HG03342 (cell line): ENCODE data around the gene ARHGAP25.

Experiments
- ATAC-seq: cut with Tn5 transposase; IDR thresholded peaks from one replicate; pipeline ENCODE4 v1.9.1; 2021; ENCODE audit warnings: mild to moderate bottlenecking, moderate library complexity; ENCODE audit not compliant: unreplicated experiment

ARHGAP25 gene

DNA sequence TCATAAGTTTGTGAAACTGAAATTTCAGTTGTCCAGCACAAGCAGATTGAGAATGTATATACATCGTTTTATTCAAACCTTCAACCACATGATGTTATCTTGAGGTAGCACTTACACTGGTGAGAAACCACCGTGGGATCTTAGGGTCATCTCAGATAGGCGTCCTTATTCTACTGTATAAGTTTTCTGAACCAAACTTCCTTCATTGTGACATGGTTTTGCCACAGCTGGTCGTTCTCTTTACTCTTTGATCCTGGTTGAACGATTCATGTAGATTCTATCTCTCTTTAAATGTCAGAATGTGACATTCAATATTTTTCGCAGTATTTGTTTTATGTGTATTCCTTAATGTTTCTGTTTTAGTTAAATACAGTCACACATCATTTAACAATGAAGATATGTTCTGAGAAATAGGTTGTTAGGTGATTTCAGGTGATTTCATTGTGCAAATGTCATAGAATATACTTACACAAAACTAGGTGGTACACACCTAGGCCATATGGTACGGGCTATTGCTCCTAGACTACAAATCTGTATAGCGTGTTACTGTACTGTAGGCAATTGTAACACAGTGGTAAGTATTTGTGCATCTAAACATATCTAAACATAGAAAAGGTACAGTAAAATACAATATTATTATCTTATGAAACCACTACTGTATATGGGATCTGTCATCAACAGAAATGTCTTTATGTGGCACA is 17.9 kb upstream of the ARHGAP25 start:
- no peak for ATAC-seq

DNA sequence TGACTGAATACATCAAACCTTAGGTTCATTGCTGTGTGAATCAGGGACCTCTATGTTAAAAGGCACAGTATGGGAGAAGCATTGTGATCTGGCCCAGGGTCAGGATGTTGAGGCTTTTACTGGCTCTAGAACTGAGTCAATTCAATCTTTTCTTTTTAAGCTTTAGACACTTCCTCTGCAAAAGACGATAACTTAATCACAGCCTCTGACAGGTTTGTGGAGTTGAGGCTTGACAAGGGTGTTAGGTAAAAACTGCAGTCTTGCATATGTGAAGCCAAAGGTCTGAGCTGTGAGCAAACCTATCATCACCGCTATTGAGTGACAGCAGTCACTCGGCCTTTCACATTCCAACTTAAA is 17.3 kb upstream of the ARHGAP25 start:
- ATAC-seq, result no peak

DNA sequence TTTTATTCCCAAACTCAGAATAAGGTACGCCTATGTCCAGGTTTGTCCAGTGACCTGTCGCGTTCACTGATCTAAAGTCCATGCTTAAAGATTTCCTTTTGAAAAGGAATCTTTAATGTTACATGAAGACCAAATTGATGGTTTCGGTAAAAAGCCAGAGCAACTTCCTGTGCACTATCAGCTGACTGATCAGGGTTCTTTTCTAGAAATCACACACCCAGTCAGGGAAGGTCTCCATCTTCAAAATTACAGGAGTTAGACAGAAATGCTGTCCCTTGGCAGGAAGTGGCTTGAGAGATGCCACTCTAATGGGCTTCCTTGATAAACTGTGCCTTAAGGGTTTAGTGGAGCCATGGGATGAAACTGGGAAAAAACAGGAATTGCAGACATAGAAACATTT is 14.7 kb upstream of the ARHGAP25 start:
- no peak for ATAC-seq

DNA sequence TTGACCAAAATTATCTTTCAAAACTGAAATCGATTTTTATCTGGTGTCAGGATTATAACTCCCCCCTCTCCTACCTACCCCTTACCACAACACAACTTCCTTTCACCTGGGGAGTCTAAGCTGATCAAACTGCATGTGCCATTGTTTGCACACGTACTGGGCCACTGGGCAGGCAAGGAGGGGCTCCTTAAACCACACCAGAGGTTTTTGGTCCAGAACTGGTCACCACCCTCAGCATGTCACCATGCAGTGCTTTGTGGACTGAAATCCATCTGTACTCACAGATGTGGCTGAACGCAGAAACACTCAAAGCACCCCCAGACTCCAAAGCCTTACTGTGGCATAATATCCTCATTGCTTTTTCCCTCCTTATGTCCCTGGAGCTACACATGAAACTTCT is 13.9 kb upstream of the ARHGAP25 start:
- no peak for ATAC-seq

DNA sequence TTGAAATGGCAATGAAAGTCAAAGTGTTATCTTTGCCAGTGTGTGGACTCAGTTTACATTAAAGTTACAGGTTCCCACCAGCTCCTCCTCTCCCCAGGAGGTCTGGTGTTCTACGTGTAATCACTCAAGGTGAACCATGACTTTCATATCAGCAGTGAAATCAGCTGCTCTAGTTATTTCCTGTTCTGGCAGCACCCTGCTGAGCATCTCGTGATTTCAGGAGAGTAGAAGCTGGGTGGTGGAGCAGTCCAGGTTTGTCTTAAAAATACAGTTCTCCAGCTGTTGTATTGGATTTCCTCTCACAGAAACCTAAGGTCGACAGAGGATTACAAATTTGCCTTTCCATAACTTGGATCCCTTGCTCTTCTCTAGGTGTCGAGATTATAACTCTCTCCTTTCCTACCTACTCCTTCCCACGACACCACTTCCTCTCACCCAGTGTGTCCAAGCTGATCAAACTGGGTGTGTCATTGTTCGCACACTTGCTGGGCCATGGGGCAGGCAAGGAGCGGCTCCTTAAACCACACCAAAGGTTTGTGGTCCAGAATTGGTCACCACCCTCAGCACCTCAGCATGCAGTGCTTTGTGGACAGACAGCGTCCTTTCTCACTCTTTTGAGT is 13.0 kb upstream of the ARHGAP25 start:
- peak; percentile 72 for ATAC-seq

DNA sequence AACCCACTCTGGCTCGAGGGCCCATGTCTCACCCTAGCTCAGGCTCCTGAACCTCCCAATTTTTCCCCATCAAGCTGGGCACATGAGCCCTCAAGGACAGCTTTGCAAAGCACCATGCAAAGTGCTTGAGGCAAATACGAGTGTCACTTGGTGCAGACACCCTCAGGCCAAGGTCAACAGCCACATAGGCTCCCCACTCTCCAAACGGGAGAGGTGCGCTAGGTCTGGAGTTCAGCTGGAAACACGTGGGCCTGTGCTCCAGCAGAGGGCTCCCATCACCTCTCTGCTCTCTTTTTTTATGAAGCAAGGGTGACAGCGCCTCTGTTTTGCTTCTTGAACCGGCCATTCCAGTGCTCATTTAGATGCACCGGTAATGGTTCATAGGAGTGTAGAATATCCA is 11.9 kb upstream of the ARHGAP25 start:
- no peak for ATAC-seq

DNA sequence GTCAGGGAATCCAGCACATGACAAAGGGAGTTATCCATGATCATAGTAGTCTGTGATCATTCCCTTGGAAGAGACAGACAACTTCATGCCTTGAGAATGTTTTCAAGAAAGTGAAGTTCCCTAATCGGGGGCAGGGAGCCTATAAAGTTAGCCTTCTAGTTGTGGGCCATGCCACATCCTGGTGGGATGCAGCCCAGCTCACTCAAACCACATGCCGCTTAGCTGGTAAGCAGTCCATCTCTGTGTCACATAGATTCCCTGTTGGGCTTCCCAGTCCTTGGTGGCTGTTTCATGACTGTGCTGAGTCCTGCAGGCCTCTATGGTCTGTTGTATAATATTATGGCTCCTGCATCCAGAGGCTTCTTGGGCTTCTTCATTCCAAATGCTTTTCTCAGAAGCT is 11.4 kb upstream of the ARHGAP25 start:
- no peak for ATAC-seq

DNA sequence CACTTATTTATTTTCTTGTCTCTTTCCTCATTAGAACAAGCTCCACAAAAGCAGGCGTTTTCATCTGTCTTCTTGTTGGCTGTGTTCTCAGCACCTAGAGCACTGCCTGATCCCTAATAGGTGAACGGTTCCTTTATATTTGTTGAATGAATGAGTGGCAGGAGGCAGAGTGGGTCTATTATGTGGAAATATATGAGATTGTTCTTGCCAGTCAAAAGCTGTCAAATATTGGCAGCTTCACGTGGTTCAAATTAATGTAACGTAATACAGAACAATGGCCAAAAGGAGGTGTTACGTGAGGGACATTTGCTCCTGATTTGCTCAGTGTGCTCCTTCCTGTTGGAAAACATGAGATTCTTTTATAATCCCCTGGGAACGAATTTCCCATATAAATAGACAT is 8.5 kb upstream of the ARHGAP25 start:
- no peak for ATAC-seq

DNA sequence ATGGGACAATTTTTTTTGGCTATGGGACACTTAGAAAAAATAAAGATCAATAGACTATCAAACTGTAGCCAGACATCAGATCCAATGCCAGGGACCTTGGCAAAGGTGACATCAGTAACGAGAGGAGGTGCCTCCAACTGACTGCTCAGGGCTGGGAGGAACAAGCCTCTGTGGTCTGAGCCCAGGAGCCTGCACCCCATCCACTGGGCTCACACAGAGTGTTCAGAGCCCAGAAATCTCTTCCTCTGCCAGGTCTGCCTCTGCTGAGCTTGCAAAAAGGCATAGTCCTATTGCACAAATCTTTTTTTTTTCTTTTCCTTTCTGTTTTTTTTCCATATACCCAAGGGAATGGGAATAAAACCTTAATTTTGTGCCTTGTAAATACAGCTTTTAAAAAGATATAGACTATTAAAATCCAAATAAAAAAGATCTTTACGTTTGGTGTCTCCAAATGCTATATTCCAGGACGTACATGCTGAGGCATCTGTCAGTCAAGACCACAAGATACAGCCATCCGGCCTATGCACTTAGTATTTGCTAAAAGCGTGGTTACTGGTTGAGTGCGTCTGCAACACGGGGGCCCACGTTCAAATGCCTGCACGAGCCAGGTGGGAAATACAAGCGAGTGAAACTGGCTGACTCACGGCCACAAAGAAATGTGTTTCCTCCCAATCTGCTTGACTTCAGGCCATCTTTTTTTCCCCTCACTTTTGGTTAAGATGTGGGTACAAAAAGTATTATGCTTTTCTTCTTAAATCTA is 7.8 kb upstream of the ARHGAP25 start:
- ATAC-seq, result peak; percentile 96

DNA sequence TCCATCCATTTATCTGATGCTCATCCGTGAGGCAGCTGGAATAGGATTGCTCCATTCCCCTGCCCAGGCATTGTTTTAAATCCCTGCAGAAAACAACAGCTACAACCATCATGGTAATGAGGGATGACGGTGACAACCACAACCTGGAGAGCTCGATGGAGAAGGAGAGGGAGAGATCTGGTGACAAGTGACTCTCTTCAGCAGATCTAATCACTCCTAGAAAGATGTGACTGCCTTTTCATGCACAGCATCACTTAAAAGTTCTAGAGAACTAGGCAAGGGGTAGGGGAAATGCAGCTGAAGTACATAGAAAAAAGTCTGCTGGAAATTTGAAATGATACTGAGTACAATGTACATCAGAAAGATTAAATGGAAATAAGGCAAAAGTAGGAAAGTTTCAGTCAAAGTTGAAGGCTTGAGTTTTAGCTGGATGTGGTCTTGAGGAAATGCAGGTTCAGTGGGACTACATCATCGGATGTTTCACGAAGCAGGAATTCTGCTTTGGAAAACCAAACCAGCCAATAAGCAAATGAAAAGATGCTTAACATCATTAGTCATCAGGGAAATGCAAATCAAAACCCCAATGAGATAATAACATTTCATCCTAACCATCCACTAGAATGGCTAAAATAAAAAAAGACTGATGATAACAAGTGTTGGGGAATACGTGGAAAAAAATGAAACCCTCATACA is 6.8 kb upstream of the ARHGAP25 start:
- ATAC-seq, result no peak

DNA sequence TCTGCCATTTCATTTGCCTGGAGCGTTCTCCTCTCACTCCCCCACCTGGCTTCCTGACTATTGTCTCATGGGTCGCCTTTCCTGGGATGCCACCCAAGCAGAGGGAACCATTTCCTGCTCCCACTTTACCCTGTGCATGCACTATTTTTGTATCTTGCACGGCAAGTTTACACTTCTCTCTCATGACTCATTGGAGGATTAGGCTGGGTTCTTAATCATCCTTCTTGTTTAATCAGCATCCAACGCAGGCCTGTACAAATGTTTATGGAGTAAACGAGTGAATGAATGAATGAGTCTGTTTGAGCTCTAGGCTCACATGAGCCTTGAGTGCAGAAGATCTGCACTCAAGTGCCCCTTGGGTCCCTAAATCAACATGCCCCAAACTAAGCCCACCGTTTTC is 3.8 kb upstream of the ARHGAP25 start:
- no peak for ATAC-seq

DNA sequence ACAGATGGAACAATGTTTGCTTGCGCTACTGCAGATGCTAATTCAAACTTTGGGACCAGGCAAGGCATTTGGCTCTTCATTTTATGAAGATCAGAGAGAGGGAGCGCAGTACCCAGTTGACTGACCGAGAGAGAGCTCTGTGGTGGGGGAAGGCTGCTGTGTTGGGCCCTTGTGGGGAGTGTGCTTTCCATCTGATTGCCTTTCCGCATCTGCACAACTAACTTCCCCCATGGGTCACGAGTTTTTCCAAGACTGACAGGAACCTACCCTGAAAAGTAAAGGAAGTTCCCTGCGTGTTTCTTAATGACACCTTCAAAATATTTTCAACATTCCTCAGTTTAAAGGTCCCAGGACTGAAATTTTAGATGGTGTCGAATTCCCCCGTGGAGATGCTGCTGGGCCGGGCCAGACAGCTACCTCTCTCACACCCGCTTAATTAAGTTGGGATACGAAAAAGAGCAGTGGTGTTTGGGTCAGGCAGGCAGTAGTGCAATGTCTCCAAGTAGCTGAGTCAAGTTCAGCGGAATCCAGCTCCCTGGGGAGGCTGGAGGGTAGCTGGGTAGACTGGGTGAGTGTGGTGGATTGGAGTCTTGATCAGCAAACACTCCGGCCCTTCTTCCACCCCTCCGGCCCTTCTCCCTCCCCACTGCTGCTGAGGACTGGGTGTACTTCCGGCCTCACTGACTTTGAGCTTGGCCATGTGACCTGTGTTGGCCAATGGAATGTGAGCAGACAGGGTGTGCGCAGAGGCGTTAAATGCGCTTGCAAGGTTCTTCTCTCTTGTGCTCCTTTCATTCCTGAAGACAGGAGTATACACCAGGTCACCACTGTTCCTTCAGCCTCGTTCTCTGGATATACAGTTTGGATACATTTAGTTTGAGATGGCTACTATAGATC is 2.3 kb upstream of the ARHGAP25 start:
- ATAC-seq, result no peak

DNA sequence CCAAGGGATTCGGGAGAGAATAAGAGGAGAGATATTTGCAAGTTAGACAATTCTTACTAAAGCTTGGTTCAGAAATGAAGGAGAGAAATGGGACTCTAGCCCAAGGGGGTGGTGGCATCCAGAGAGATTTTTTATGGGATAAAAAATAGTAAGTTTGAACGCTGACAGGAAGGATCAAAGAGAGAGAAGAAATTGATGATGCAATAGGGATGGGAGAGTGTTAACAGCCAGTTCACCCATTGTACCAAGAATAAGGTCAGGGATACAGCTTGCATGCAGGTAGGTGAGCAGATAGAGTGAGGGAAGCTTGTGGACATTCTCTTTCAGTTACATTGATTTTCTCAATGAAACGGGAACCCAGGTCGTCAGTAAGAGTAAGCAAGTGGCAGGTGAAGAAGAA is 1.2 kb upstream of the ARHGAP25 start:
- no peak for ATAC-seq

DNA sequence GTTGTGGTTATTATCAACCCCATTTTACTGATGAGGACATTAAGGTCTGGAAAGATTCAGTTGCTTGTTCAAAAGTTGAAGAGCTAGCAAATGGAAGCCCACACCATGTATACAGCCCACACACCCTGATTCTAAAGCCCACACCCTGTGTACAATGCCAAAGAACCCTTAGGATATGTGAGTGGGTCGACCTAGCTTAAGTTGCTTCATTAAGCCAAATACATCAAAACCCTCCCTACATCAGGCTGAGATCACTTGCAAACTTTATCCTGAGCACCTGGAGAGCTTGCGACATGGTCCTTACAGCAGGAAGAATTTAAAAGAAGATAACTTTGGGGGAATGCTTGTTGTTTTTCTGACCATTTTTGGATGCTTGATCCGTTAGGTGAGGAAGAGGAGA is 435 bp upstream of the ARHGAP25 start:
- ATAC-seq, result no peak

DNA sequence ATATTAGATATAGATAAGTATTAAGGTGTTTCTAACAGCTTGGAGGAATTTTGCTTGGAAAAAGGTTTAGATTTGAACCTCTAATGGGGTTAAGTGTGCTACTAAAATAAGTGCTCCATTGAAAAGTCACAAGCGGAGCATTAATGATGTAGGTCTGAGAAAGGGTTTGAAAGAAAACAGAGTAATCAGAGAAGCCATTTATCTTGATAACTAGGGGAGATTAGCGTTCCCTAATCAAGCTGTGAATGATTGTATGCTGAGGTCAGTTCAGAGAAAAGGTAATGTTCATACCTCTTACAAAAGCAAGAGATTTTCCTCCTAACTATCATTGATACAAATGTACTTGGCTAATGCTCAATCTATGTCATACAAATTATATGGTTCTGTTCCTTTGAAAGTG is 1.5 kb downstream of the ARHGAP25 start:
- no peak for ATAC-seq

DNA sequence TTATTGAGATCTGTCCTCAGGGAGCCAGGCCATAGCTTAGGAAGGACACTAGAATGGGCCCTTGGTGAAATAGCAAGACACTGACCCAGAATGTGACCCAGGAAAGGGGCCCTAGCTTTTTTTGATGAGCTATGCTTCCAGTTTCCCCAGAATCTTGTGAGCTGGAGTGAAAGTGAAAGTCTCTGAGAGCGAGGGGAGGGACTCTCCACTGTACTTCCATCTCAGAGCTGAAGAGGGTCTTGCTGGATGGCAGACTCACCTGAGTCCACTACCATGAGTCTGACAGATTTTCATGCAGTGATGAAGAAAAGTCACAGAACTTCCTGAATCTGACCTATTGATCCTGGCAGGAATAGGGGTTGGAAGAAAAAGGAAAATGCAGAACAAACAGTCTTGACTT is 3.1 kb downstream of the ARHGAP25 start:
- ATAC-seq, result peak; percentile 48

DNA sequence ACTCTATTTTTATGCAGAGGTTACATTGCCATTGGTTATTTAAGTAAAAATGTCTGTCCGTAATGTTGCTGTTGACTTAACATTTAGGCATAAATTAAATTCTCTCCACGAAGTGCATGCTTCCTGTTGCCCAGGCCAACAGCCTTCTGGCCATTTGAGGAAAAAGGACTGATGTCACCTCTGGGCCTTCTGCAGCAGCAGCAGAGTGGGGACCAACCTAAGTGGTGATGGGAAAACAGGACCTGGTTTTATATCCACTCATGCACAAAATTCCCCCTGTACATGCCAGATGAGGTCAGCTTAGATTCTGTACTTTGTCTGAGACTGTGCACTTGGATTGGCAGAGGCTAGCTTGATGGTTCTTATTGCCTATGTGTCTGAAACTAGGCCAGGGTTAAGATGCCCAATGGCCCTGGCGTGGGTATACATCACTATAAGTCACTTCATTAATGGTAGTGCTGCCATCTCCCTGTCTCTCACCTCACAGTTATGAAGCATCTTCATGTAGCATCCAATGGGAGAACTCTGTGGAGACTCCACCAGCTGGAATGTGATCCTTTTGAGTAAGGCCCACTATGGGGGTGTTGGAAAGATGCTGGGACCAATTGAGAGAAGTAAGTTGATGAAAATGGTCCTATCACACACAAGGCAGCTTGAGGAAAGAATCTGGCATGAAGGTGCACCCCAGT is 4.4 kb downstream of the ARHGAP25 start:
- ATAC-seq, result no peak

DNA sequence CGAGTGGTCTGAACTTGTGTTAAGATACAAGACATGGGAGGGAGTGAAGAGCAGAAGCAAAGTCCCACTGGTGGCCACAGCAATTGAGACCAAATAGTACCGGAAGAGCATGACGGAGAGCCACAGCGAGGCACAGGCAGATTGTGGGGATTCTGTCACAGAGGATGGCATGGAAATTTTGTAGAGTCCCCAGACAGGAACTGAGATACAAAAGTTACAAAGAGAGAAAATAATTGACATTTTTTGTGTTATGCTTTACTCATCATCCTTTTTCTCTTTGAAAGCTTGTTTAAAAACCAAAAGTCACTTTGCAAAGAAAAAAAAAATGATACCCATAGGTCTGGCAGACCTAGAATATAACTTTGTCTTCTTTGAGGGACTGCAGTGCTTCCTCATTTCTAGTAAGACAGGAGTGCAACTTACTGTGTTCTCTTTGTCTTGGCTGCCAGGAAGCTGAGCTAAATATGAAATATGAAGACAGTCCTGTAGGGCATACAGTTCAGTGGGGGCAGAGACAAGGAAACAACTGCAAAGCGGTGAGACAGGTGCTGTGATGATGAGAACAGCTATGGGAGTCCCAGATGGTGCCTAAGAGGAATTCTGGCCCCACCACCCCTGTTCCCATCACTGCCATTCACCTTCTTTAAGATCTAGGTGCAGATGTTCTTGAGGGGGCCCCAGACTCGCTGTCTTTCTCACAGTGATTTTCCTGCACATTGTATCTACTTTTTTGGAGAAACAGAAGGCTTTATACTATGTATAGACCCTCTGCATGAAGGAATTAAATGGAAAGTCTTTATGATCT is 5.2 kb downstream of the ARHGAP25 start:
- ATAC-seq, result no peak

DNA sequence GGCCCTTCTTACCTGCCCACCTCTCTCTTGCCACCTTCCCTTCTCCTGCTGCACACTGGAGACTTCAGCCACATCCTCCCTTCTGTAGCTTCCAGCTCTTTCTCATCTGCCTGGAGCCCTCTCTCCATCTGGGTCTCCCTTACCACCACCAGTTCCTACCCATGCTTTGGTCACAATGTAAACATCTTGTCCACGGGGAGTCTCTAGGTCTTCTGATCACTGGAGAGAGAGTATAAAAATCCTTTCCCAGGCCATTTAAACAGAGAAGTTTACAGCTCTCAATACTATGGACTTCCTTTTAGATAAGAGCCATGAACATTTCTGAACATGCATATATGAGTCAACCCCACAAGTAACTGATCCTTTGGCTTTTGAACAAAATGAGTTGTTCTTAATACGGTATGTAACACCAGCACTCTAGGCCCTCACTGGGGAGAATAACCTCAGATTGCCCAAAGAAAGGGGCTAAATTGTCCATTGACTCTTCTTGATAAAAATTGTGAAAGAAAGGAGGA is 5.8 kb downstream of the ARHGAP25 start:
- ATAC-seq, result no peak
